GM12872 (cell line): ENCODE measurements around the gene SH3GL1.

Experiments
- CTCF ChIP-seq: IDR thresholded peaks from 3 replicates; pipeline ENCODE4 v1.5.1; 2011; ENCODE audit warnings: low read depth, mild to moderate bottlenecking, low read length, moderate library complexity; ENCODE audit not compliant: insufficient read depth

Gene SH3GL1

DNA sequence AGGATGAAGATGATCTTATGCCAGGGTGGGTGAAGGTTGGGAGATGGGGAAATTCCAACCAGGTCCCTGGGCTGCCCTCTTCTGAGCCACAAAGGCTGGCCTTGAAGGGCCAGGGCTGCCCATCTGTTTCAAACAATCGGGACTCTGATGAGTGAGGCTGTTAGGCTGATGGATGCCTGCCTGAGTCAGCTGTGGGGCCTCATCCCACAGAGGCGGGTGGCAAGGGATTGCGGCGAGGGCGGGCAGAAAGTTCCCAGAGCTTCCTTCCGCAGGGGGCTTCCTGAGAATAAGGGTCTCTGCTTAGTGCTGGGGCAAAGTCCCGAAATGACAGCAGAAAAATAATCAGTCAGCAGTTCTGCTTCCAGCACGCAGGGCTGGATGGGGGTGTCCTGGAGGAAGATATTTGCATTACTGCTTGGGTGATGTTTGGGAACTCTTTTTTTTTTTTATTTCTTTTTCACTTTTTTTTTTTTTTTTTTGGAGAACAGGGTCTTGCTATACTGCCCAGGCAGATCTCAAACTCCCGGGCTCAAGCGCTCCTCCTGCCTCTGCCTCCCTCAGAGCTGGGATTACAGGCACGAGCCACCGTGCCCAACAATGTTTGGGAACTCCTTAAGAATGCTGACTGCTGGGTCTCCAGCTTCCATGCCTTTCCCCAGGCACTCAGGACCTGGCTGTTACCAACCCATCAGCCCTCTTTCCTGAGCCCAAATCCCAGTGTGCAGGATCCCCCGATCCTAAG, 14.1 kb downstream of the SH3GL1 start:
- no peak for TF ChIP-seq CTCF

- no peak for TF ChIP-seq CTCF
These were observed 14.9 kb downstream of the SH3GL1 start for GRCh38 chr19:4385291-4386040.

DNA sequence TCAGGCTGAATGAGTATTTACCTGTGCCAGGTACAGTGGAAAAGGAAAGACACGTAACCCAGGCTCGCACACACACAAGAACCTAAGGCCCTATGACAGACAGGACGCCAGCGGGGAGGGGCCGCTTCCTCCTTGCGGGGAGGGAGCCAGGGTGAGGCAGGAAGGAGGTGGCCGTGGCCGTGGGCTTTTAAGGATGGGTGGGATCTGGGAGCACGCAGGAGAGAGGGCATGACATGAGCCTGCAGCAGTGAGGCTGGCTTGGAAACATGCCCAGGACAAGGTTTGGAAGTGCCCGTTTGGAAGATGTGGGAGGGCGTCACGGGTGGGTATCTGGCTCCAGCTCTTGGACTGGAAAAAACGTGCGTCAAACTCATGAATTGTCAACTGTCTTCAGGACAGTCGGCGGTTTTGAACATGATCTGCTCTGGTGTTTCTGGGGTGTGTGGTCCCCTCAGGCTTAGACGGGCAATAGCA, 20.1 kb downstream of the SH3GL1 start:
- TF ChIP-seq CTCF = no peak

- no peak for TF ChIP-seq CTCF
These were observed 20.7 kb downstream of the SH3GL1 start for GRCh38 chr19:4379383-4380253.

- TF ChIP-seq CTCF = no peak
These were observed 21.5 kb downstream of the SH3GL1 start for GRCh38 chr19:4378886-4379285.

DNA sequence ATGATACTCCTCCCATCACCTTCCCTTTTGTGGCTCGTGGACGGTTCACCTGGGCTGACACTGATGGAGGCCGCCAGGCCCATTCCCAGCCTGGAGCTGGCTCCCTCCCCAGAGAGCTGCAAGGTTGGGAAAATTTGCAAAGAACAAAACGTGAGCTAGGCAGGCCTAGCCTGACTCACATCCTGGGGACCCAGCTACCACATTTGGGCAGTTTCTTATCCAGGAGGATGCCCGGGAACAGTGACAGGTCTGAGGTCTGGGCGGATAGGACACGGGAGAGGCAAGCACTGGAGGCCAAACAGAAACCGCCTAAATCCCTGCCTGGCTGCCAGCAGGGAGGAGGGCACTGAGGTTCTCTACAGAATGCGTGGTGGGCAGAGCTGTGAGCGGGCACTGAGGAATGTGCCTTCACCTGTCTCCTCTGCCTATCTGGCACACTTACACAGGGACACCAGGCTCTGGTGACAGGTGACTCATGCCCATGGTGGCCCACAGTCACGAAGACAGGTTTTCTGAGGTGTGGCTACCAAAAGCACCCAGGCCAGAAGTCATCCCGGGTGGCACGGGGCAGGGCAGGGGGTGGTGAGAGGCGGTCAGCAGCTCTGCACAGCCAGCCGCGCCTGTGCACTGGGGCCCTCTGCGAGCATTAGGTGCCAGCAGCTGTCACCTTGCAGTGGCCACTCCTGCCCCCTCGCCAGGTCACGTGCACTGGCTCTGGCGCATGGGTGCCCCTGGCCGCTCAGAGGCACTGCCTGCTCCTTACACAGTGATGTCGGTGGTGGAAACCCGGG, 23.2 kb downstream of the SH3GL1 start:
- no peak for TF ChIP-seq CTCF
